CD4-positive, CD25-positive, alpha-beta regulatory T cell (primary cell): ENCODE data around the gene TCF4. TPM values are rescaled to one million over a fixed set of nuclear protein-coding genes. Genes with fewer than 3 reads are reported as not detected.

Experiments
- ATAC-seq, 2 donors: fragments of 150-1000 bp; cut with Tn5 transposase; one replicate each; pipeline ENCODE4 v1.10.0; 2021; ENCODE audit warnings: low read depth in 2 of 2, moderate number of reproducible peaks in 2 of 2, moderate library complexity in 1 of 2
- DNase-seq, 3 donors: peaks; one replicate each; pipeline versions ENCODE4 v3.0.0 to v3.0.0-alpha.2; 2012 to 2022; ENCODE audit warnings: mixed read lengths in 1 of 3
- H3K27ac ChIP-seq: one replicate; pipeline ENCODE4 v1.7.0; 2013; ENCODE audit warnings: mild to moderate bottlenecking, low read length; ENCODE audit not compliant: insufficient read depth, poor library complexity, severe bottlenecking
- H3K27me3 ChIP-seq: one replicate; pipeline ENCODE4 v1.7.0; 2013; ENCODE audit warnings: low read length; ENCODE audit not compliant: control insufficient read depth, insufficient read depth
- H3K36me3 ChIP-seq: one replicate; pipeline ENCODE4 v1.7.0; 2013; ENCODE audit warnings: mild to moderate bottlenecking, low read length, moderate library complexity; ENCODE audit not compliant: control insufficient read depth, insufficient read depth
- H3K4me1 ChIP-seq: 2 replicates; pipeline ENCODE4 v1.7.0; 2013; ENCODE audit warnings: mild to moderate bottlenecking, low read length; ENCODE audit not compliant: insufficient read depth, control insufficient read depth, poor library complexity, severe bottlenecking
- H3K4me3 ChIP-seq: one replicate; pipeline ENCODE4 v1.7.0; 2013; ENCODE audit warnings: low read depth, mild to moderate bottlenecking, low read length, moderate library complexity
- H3K9me3 ChIP-seq, 2 experiments: 1 replicate in 1 of 2; 2 replicates in 1 of 2; pipeline ENCODE4 v1.7.0; 2013; ENCODE audit warnings: low read length in 2 of 2, mild to moderate bottlenecking in 1 of 2, moderate library complexity in 1 of 2; ENCODE audit not compliant: control insufficient read depth in 2 of 2
- H3K27ac Mint-ChIP-seq, 3 donors: one replicate each; pipeline ENCODE4 v1.8.0; 2020 to 2022; ENCODE audit warnings: mild to moderate bottlenecking in 3 of 3, mixed read lengths in 3 of 3, moderate library complexity in 2 of 3
- H3K27me3 Mint-ChIP-seq: one replicate; pipeline ENCODE4 v1.8.0; 2022; ENCODE audit warnings: mild to moderate bottlenecking, mixed read lengths
- H3K36me3 Mint-ChIP-seq: one replicate; pipeline ENCODE4 v1.8.0; 2020; ENCODE audit warnings: mixed read lengths
- H3K4me1 Mint-ChIP-seq, 4 donors: one replicate each; pipeline ENCODE4 v1.8.0; 2020 to 2022; ENCODE audit warnings: mixed read lengths in 4 of 4, mild to moderate bottlenecking in 1 of 4
- H3K4me3 Mint-ChIP-seq, 4 donors: one replicate each; pipeline ENCODE4 v1.8.0; 2020 to 2022; ENCODE audit warnings: mild to moderate bottlenecking in 4 of 4, mixed read lengths in 4 of 4, moderate library complexity in 3 of 4
- H3K9me3 Mint-ChIP-seq, 7 donors: one replicate each; pipeline ENCODE4 v1.8.0; 2020 to 2022; ENCODE audit warnings: mixed read lengths in 7 of 7, mild to moderate bottlenecking in 3 of 7, moderate library complexity in 2 of 7
- polyA plus RNA-seq, 4 donors: library from polyadenylated mRNA; unstranded; fragments of 300-500 nt; fragmentation: Illumina TruSeq; gene quantifications; one replicate each; pipeline ENCODE4 v1.2.3, GENCODE V29; 2021
- total RNA-seq: library from RNA; stranded (reverse); gene quantifications from one replicate; pipeline ENCODE4 v1.2.3, GENCODE V29; 2022

The TCF4 gene
- total and polyA plus RNA-seq, 5 donors from 2014 or later = 0.06 to 2.4 (median 0.92) TPM

- H3K4me1 Mint-ChIP-seq = peaks cover 0 to 10% (median 0%) of the 10 kb centered on the region in 4 donors
- Histone ChIP-seq H3K36me3 (no peaks in the 10 kb centered on the region), H3K4me1 (no peaks in the 10 kb centered on the region), H3K4me3 (no peak overlapping the region), H3K9me3 (no peaks in the 10 kb centered on the region), H3K27ac (no peak overlapping the region), H3K27me3 (no peaks in the 10 kb centered on the region)
- ATAC-seq (no peak), DNase-seq (no peak)
- peaks cover 0 to 2% (median 0%) of the 10 kb centered on the region in 7 donors for H3K9me3 Mint-ChIP-seq
- H3K36me3 Mint-ChIP-seq = no peaks in the 10 kb centered on the region
- H3K27me3 Mint-ChIP-seq = no peaks in the 10 kb centered on the region
- no peak overlapping the region for H3K27ac Mint-ChIP-seq
- peak overlapping the region in 2 of 4 donors; percentile 0 to 38 for H3K4me3 Mint-ChIP-seq
Measured at GRCh38 chr18:55251254-55251971, 336.6 kb downstream of the TCF4 start.

DNA sequence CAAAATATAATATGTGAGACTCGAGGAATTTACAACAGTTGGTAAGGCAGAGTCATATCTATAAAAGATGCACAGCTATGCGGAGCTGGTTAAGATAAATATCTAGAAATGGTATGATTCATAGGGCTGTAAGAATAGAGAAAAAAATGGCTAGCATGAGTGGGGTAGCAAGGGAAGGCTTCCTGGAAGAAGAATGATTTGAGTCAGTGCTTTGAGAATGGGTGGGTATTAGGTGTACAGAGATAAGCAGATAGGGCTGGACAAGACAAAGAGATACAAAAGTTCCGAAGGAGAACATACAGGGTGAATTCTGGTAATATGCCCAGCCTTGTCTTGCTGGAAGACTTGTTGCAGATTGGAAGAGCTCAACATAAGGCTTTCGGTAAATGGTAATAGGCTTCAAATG, 337.2 kb downstream of the TCF4 start:
- H3K4me3 ChIP-seq = no peak overlapping the region
- H3K36me3 Mint-ChIP-seq = no peaks in the 10 kb centered on the region
- ATAC-seq = no peak
- DNase-seq = peak in 1 of 3 donors; percentile 6
- no peaks in the 10 kb centered on the region for H3K27me3 Mint-ChIP-seq
- peak overlapping the region in 2 of 4 donors; percentile 0 to 38 for H3K4me3 Mint-ChIP-seq
- peaks cover 0 to 10% (median 0%) of the 10 kb centered on the region in 4 donors for H3K4me1 Mint-ChIP-seq
- H3K9me3 ChIP-seq = no peaks in the 10 kb centered on the region
- H3K9me3 Mint-ChIP-seq = peaks cover 0 to 1% (median 0%) of the 10 kb centered on the region in 7 donors
- no peak overlapping the region for H3K27ac Mint-ChIP-seq
- H3K36me3 ChIP-seq = no peaks in the 10 kb centered on the region
- no peak overlapping the region for H3K27ac ChIP-seq
- H3K4me1 ChIP-seq = no peaks in the 10 kb centered on the region
- no peaks in the 10 kb centered on the region for H3K27me3 ChIP-seq

GRCh38 chr18:55249550-55249949, 338.4 kb downstream of the TCF4 start:
- Histone ChIP-seq H3K36me3 (no peaks in the 10 kb centered on the region), H3K27ac (no peak overlapping the region), H3K27me3 (no peaks in the 10 kb centered on the region), H3K4me1 (no peaks in the 10 kb centered on the region), H3K4me3 (no peak overlapping the region), H3K9me3 (no peaks in the 10 kb centered on the region)
- Mint-ChIP-seq H3K27me3 (no peaks in the 10 kb centered on the region), H3K36me3 (no peaks in the 10 kb centered on the region), H3K27ac (no peak overlapping the region), H3K9me3 (peaks cover 0 to 1% (median 0%) of the 10 kb centered on the region in 7 donors), H3K4me1 (peaks cover 0 to 10% (median 0%) of the 10 kb centered on the region in 4 donors), H3K4me3 (no peak overlapping the region)
- no peak for ATAC-seq
- DNase-seq = no peak

DNA sequence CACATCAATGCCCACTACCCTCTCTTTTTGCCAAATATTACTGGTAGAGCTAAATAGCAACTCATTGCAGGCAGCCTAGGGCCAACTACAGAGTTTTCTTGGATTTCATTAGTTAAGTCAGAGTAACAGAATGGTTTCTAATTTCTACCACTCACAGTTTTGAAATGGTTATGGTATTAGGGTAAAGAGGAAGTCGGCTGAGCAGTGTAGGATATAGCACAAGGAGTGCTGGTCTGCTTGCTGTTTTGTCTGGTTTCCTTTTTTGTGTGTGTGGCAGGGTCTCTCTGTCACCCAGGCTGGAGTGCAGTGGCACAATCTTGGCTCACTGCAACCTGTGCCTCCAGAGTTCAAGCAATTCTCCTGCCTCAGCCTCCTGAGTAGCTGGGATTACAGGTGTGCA, 339.5 kb downstream of the TCF4 start:
- ATAC-seq (peak in 1 of 2 donors; percentile 22), DNase-seq (no peak)
- Histone ChIP-seq H3K4me3 (no peak overlapping the region), H3K27ac (no peak overlapping the region), H3K27me3 (no peaks in the 10 kb centered on the region), H3K9me3 (no peaks in the 10 kb centered on the region), H3K4me1 (no peaks in the 10 kb centered on the region), H3K36me3 (no peaks in the 10 kb centered on the region)
- Mint-ChIP-seq H3K36me3 (no peaks in the 10 kb centered on the region), H3K4me3 (no peak overlapping the region), H3K27me3 (no peaks in the 10 kb centered on the region), H3K9me3 (no peaks in the 10 kb centered on the region), H3K4me1 (peaks cover 0 to 10% (median 0%) of the 10 kb centered on the region in 4 donors), H3K27ac (no peak overlapping the region)

DNA sequence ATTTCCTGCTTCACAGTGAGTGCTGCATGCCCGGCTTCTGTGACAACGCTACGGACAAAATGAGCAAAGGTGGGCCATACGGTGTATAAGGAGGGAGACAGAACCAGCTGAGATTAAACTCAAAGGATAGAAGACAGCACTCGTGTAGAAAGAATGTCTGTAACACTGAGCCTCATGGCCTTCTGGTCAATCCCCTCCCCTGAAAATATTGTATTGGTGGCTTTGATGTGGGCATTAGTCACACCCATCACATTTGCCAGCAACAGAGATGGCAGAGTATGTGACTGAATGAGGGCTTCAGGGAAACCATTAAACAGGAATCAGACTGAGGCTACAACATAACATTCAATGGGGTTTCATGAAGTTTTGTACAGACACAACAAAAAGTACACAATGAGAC, 341.0 kb downstream of the TCF4 start:
- no peaks in the 10 kb centered on the region for H3K4me1 ChIP-seq
- H3K4me3 ChIP-seq = no peak overlapping the region
- no peaks in the 10 kb centered on the region for H3K27me3 Mint-ChIP-seq
- ATAC-seq = no peak
- H3K27ac ChIP-seq = no peak overlapping the region
- H3K9me3 ChIP-seq = no peaks in the 10 kb centered on the region
- peaks cover 0 to 10% (median 0%) of the 10 kb centered on the region in 4 donors for H3K4me1 Mint-ChIP-seq
- H3K36me3 Mint-ChIP-seq = no peaks in the 10 kb centered on the region
- no peaks in the 10 kb centered on the region for H3K27me3 ChIP-seq
- no peak overlapping the region for H3K4me3 Mint-ChIP-seq
- H3K9me3 Mint-ChIP-seq = no peaks in the 10 kb centered on the region
- DNase-seq = no peak
- no peaks in the 10 kb centered on the region for H3K36me3 ChIP-seq
- no peak overlapping the region for H3K27ac Mint-ChIP-seq

- Mint-ChIP-seq H3K9me3 (peaks cover 0 to 1% (median 0%) of the 10 kb centered on the region in 7 donors), H3K36me3 (no peaks in the 10 kb centered on the region), H3K4me1 (peaks cover 0 to 9% (median 0%) of the 10 kb centered on the region in 4 donors), H3K27ac (no peak overlapping the region), H3K27me3 (no peaks in the 10 kb centered on the region), H3K4me3 (no peak overlapping the region)
- Histone ChIP-seq H3K9me3 (no peaks in the 10 kb centered on the region), H3K36me3 (no peaks in the 10 kb centered on the region), H3K27ac (no peak overlapping the region), H3K4me1 (no peaks in the 10 kb centered on the region), H3K4me3 (no peak overlapping the region), H3K27me3 (no peaks in the 10 kb centered on the region)
- no peak for DNase-seq
- ATAC-seq = no peak
Measured at GRCh38 chr18:55246278-55246677, 341.7 kb downstream of the TCF4 start.

- no peak for DNase-seq
- no peak overlapping the region for H3K27ac Mint-ChIP-seq
- Histone ChIP-seq H3K36me3 (no peaks in the 10 kb centered on the region), H3K4me3 (no peak overlapping the region), H3K27me3 (no peaks in the 10 kb centered on the region), H3K27ac (no peak overlapping the region), H3K4me1 (no peaks in the 10 kb centered on the region), H3K9me3 (no peaks in the 10 kb centered on the region)
- no peaks in the 10 kb centered on the region for H3K4me1 Mint-ChIP-seq
- peaks cover 5% of the 10 kb centered on the region for H3K27me3 Mint-ChIP-seq
- no peaks in the 10 kb centered on the region for H3K36me3 Mint-ChIP-seq
- peaks cover 0 to 1% (median 0%) of the 10 kb centered on the region in 7 donors for H3K9me3 Mint-ChIP-seq
- no peak for ATAC-seq
- no peak overlapping the region for H3K4me3 Mint-ChIP-seq
Measured at GRCh38 chr18:55245211-55245614, 342.8 kb downstream of the TCF4 start.

DNA sequence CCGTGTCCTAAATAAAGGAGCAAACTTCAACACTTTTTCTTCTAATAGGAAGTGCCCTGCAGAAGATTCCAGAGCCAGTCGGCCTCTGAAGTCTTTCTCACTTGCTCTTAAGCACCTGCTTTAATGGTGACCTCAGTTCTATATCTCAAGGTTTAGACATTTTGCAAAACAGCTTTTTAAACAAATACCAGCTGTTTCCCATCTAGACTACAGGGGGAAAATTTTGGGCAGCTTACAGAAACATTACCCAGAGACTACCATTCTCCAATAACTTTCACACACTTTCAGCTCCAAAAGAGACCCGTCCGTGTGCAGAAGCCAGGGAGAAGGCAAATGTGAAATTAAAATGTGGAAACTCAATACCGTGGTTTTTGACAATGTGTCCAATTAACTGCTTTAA, 343.4 kb downstream of the TCF4 start:
- no peak for ATAC-seq
- Histone ChIP-seq H3K27me3 (no peaks in the 10 kb centered on the region), H3K36me3 (no peaks in the 10 kb centered on the region), H3K4me1 (no peaks in the 10 kb centered on the region), H3K27ac (no peak overlapping the region), H3K4me3 (no peak overlapping the region), H3K9me3 (no peaks in the 10 kb centered on the region)
- Mint-ChIP-seq H3K27me3 (peaks cover 5% of the 10 kb centered on the region), H3K27ac (no peak overlapping the region), H3K4me1 (no peaks in the 10 kb centered on the region), H3K4me3 (no peak overlapping the region), H3K36me3 (no peaks in the 10 kb centered on the region), H3K9me3 (peaks cover 0 to 1% (median 0%) of the 10 kb centered on the region in 7 donors)
- DNase-seq = no peak
